ENCODE results near the gene WDR82.

GRCh38 chr3:52322466-52322865, 44.0 kb upstream of the WDR82 start:
- TF ChIP-seq, protein P1, sequence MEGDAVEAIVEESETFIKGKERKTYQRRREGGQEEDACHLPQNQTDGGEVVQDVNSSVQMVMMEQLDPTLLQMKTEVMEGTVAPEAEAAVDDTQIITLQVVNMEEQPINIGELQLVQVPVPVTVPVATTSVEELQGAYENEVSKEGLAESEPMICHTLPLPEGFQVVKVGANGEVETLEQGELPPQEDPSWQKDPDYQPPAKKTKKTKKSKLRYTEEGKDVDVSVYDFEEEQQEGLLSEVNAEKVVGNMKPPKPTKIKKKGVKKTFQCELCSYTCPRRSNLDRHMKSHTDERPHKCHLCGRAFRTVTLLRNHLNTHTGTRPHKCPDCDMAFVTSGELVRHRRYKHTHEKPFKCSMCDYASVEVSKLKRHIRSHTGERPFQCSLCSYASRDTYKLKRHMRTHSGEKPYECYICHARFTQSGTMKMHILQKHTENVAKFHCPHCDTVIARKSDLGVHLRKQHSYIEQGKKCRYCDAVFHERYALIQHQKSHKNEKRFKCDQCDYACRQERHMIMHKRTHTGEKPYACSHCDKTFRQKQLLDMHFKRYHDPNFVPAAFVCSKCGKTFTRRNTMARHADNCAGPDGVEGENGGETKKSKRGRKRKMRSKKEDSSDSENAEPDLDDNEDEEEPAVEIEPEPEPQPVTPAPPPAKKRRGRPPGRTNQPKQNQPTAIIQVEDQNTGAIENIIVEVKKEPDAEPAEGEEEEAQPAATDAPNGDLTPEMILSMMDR (conservative IDR thresholded peaks at IDR 0.05) = no peak
- TF ChIP-seq EZH2 (IDR thresholded peaks at IDR 0.05; ENCODE audit: low read depth) = no peak
